T-helper 2 cell (primary cell): ENCODE results near the gene EIF2S1.
"Not testable (repeated sequence)": the region's sequence is repeated elsewhere in the genome, so short reads cannot be mapped to it uniquely, and the experiment has no call there.

Experiments
- DNase-seq, 5 experiments: peaks; one replicate each; pipeline versions ENCODE4 v3.0.0 to v3.0.0-alpha.2; 2012 to 2022

The EIF2S1 gene

GRCh38 chr14:67413806-67414769 lies 54.0 kb downstream of the EIF2S1 start:
- peak in 1 of 5 experiments; percentile 27 for DNase-seq

- not testable (repeated sequence) for DNase-seq
Observed at GRCh38 chr14:67415610-67416009, 55.5 kb downstream of the EIF2S1 start.

GRCh38 chr14:67416085-67416484 lies 56.0 kb downstream of the EIF2S1 start:
- DNase-seq: no peak

GRCh38 chr14:67416810-67417209 lies 56.7 kb downstream of the EIF2S1 start:
- no peak for DNase-seq

- no peak for DNase-seq
Observed at GRCh38 chr14:67417633-67418032, 57.5 kb downstream of the EIF2S1 start.

- DNase-seq: no peak
Observed at GRCh38 chr14:67418401-67419191, 58.5 kb downstream of the EIF2S1 start.

GRCh38 chr14:67420102-67420739 lies 60.1 kb downstream of the EIF2S1 start:
- peak in 1 of 5 experiments; percentile 46 for DNase-seq

GRCh38 chr14:67421356-67422224 lies 61.5 kb downstream of the EIF2S1 start:
- no peak for DNase-seq

GRCh38 chr14:67423424-67423823 lies 63.3 kb downstream of the EIF2S1 start:
- DNase-seq: no peak

GRCh38 chr14:67424539-67424938 lies 64.4 kb downstream of the EIF2S1 start:
- no peak for DNase-seq

- no peak for DNase-seq
Observed at GRCh38 chr14:67425608-67426007, 65.5 kb downstream of the EIF2S1 start.

- no peak for DNase-seq
Observed at GRCh38 chr14:67426161-67426560, 66.0 kb downstream of the EIF2S1 start.

GRCh38 chr14:67426983-67427606 lies 67.0 kb downstream of the EIF2S1 start:
- peak; percentile 31 to 78 (median 48) for DNase-seq

- no peak for DNase-seq
Observed at GRCh38 chr14:67428501-67429031, 68.4 kb downstream of the EIF2S1 start.

GRCh38 chr14:67429510-67430205 lies 69.5 kb downstream of the EIF2S1 start:
- DNase-seq: no peak

GRCh38 chr14:67432050-67432564 lies 72.0 kb downstream of the EIF2S1 start:
- no peak for DNase-seq

- no peak for DNase-seq
Observed at GRCh38 chr14:67435603-67436002, 75.5 kb downstream of the EIF2S1 start.
